Activated CD4-positive, alpha-beta memory T cell treated with anti-CD3 and anti-CD28 coated beads, Interleukin-2, amount 10 ng/mL, durations not matched to agents 7 days and 5 days (primary cell): ENCODE measurements around the gene NOL11. TPM values are rescaled to one million over a fixed set of nuclear protein-coding genes. Genes with fewer than 3 reads are reported as not detected.

Experiments
- CTCF ChIA-PET: fragments of 350-600 bp; sonication (Branson Sonifier 250); formaldehyde crosslinking; loops from one replicate; lab custom pipeline; 2021; ENCODE audit warnings: antibody characterized with exemption, inconsistent platforms; lab: Charles Lee
- POLR2A ChIA-PET: fragments of 350-600 bp; sonication (Branson Sonifier 250); formaldehyde crosslinking; loops from one replicate; lab custom pipeline; 2021; ENCODE audit warnings: antibody characterized with exemption; lab: Charles Lee
- DNase-seq: peaks from one replicate; pipeline ENCODE4 v3.0.0-alpha.2; 2020
- H3K27ac Mint-ChIP-seq: one replicate; pipeline ENCODE4 v1.8.0; 2021; ENCODE audit warnings: mild to moderate bottlenecking, mixed read lengths
- H3K27me3 Mint-ChIP-seq: one replicate; pipeline ENCODE4 v1.8.0; 2021; ENCODE audit warnings: mixed read lengths
- H3K36me3 Mint-ChIP-seq: one replicate; pipeline ENCODE4 v1.8.0; 2021; ENCODE audit warnings: low read depth, mixed read lengths
- H3K4me1 Mint-ChIP-seq: one replicate; pipeline ENCODE4 v1.8.0; 2021; ENCODE audit warnings: mixed read lengths
- H3K4me3 Mint-ChIP-seq: one replicate; pipeline ENCODE4 v1.8.0; 2021; ENCODE audit warnings: mild to moderate bottlenecking, mixed read lengths
- H3K9me3 Mint-ChIP-seq: one replicate; pipeline ENCODE4 v1.8.0; 2021; ENCODE audit warnings: mixed read lengths
- total RNA-seq, 2 experiments: library from RNA; stranded (reverse); gene quantifications; one replicate each; pipeline ENCODE4 v1.2.3, GENCODE V29; 2021

The NOL11 gene
- total RNA-seq, 2 experiments from 2014 or later, result 33.2 to 34.4 TPM

GRCh38 chr17:67773246-67773645 lies 55.5 kb downstream of the NOL11 start:
- DNase-seq, result no peak
- CTCF ChIA-PET, result no interaction called here
- no peak overlapping the region for H3K27ac Mint-ChIP-seq

GRCh38 chr17:67779098-67779672 lies 61.4 kb downstream of the NOL11 start:
- ChIA-PET CTCF (interaction anchor here (0.6 kb wide), 1 partner anchor 58 kb away, joined by 3 read pairs; no protein-coding TSS in a partner anchor), POLR2A (no interaction called here)
- no peak overlapping the region for H3K4me3 Mint-ChIP-seq
- peak; percentile 23 for DNase-seq
- H3K27me3 Mint-ChIP-seq, result no peaks in the 10 kb centered on the region
- no peak overlapping the region for H3K27ac Mint-ChIP-seq
- no peaks in the 10 kb centered on the region for H3K9me3 Mint-ChIP-seq
- H3K36me3 Mint-ChIP-seq, result no peaks in the 10 kb centered on the region
- H3K4me1 Mint-ChIP-seq, result no peaks in the 10 kb centered on the region

More at GRCh38 chr17:67773246-67773645, 55.5 kb downstream of the NOL11 start:
- Mint-ChIP-seq H3K36me3 (no peaks in the 10 kb centered on the region), H3K27me3 (peaks cover 2% of the 10 kb centered on the region), H3K4me3 (no peak overlapping the region), H3K4me1 (no peaks in the 10 kb centered on the region), H3K9me3 (no peaks in the 10 kb centered on the region)
- POLR2A ChIA-PET, result no interaction called here

DNA sequence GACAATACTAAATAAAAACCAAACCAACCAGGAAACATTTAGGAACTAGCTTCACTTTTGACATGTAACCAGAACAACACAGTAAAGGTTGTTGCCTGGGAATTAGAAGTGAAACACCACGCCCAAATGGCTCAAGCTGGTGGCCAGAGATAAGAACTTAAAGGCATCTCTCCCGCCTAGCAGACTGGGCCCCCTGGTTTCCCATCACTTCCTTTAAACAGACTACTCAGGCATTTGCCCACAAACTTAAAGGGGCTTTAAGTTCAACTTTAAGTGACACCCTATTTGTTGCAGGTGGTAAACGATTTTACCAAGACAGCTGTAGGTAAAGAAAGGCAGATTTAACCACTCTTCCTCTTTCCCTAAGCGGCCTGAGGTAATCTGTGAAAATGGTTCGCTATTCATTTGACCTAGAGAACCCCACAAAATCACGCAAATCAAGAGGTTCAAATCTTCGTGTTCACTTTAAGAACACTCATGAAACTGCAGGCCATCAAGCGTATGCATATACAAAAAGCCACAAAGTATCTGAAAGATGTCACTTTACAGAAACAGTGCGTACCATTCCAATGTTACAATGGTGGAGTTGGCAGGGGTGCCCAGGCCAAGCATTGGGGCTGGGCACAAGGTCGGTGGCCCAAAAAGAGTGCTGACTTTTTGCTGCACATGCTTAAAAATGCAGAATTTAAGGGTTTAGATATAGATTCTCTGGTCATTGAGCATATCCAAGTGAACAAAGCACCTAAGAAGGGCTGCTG lies 66.8 kb downstream of the NOL11 start:
- CTCF ChIA-PET, result interaction anchor here (1.5 kb wide), 1 partner anchor 14 kb away, joined by 3 read pairs; no protein-coding TSS in a partner anchor
- no peaks in the 10 kb centered on the region for H3K4me1 Mint-ChIP-seq
- no peaks in the 10 kb centered on the region for H3K36me3 Mint-ChIP-seq
- H3K27ac Mint-ChIP-seq, result no peak overlapping the region
- POLR2A ChIA-PET, result no interaction called here
- peaks cover 14% of the 10 kb centered on the region for H3K27me3 Mint-ChIP-seq
- H3K4me3 Mint-ChIP-seq, result no peak overlapping the region
- no peaks in the 10 kb centered on the region for H3K9me3 Mint-ChIP-seq
- no peak for DNase-seq

- Mint-ChIP-seq H3K4me1 (no peaks in the 10 kb centered on the region), H3K4me3 (no peak overlapping the region), H3K27ac (no peak overlapping the region), H3K9me3 (no peaks in the 10 kb centered on the region), H3K27me3 (peaks cover 14% of the 10 kb centered on the region), H3K36me3 (no peaks in the 10 kb centered on the region)
- DNase-seq, result no peak
- ChIA-PET CTCF (no interaction called here), POLR2A (no interaction called here)
Measured at GRCh38 chr17:67785122-67785477, 67.4 kb downstream of the NOL11 start.

- Mint-ChIP-seq H3K27ac (no peak overlapping the region), H3K4me1 (no peaks in the 10 kb centered on the region), H3K27me3 (peaks cover 14% of the 10 kb centered on the region), H3K9me3 (no peaks in the 10 kb centered on the region), H3K36me3 (no peaks in the 10 kb centered on the region), H3K4me3 (no peak overlapping the region)
- CTCF ChIA-PET, result no interaction called here
- POLR2A ChIA-PET, result no interaction called here
- DNase-seq, result no peak
Measured at GRCh38 chr17:67785504-67785903, 67.8 kb downstream of the NOL11 start.

Other genes starting within 250 kb of the NOL11 start
- gene BPTF, start 107.6 kb downstream of the NOL11 start, total RNA-seq, result 10 to 100 TPM; 92.9 to 94.5 TPM